Chondrocyte (in vitro differentiated cells): Measurements from ENCODE around the gene PDGFRB. TPM values are rescaled to one million over a fixed set of nuclear protein-coding genes. Genes with fewer than 3 reads are reported as not detected.

Experiments used
- DNase-seq: peaks from one replicate; pipeline ENCODE4 v3.0.0; 2021; ENCODE audit warnings: mixed read lengths, low spot score
- H3K27ac Mint-ChIP-seq: one replicate; pipeline ENCODE4 v1.8.0; 2021; ENCODE audit warnings: mild to moderate bottlenecking, moderate library complexity, mixed read lengths; ENCODE audit not compliant: unreplicated experiment
- H3K27me3 Mint-ChIP-seq: 2 replicates; pipeline ENCODE4 v1.8.0; 2021; ENCODE audit warnings: low read depth, mixed read lengths
- H3K36me3 Mint-ChIP-seq: 2 replicates; pipeline ENCODE4 v1.8.0; 2021; ENCODE audit warnings: low read depth, mixed read lengths
- H3K4me1 Mint-ChIP-seq: 2 replicates; pipeline ENCODE4 v1.8.0; 2021; ENCODE audit warnings: low read depth, mild to moderate bottlenecking, mixed read lengths
- H3K4me3 Mint-ChIP-seq: one replicate; pipeline ENCODE4 v1.8.0; 2021; ENCODE audit warnings: mild to moderate bottlenecking, moderate library complexity, mixed read lengths; ENCODE audit not compliant: unreplicated experiment
- H3K9me3 Mint-ChIP-seq: 2 replicates; pipeline ENCODE4 v1.8.0; 2021; ENCODE audit warnings: low read depth, mixed read lengths
- total RNA-seq: library from RNA; stranded (reverse); gene quantifications from 3 replicates; pipeline ENCODE4 v1.2.1, GENCODE V29; 2021
- TF ChIP-seq, protein P1 (sequence below): fragments of 200-600 bp; sonication (generic); IDR thresholded peaks from 2 replicates; pipeline ENCODE4 v1.5.0; 2021; ENCODE audit warnings: antibody characterized with exemption, mild to moderate bottlenecking, moderate library complexity

PDGFRB gene
- total RNA-seq, 1 donor from 2014 or later = 499 TPM

DNA sequence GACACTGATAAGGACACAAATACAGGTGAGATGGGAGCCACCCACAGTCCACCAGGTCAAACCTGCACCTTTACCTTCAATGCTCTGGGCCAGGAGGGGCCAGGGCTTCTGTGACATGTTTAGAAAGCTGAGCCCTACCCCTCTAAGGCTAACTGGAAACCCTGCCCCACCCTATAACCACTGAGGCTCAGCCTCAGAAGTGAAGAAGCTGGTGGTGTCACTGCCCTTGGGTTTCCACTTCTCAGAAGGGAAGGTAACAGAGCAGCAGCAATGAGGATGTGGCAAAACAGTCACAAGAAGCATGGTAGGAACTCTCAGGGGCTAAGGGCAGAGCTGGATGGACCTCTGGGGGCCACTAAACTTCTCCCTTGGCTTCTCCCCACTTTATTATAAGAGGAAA, 6.0 kb downstream of the PDGFRB start:
- Mint-ChIP-seq H3K4me3 (no peak overlapping the region), H3K4me1 (peaks cover 93% of the 10 kb centered on the region)

DNA sequence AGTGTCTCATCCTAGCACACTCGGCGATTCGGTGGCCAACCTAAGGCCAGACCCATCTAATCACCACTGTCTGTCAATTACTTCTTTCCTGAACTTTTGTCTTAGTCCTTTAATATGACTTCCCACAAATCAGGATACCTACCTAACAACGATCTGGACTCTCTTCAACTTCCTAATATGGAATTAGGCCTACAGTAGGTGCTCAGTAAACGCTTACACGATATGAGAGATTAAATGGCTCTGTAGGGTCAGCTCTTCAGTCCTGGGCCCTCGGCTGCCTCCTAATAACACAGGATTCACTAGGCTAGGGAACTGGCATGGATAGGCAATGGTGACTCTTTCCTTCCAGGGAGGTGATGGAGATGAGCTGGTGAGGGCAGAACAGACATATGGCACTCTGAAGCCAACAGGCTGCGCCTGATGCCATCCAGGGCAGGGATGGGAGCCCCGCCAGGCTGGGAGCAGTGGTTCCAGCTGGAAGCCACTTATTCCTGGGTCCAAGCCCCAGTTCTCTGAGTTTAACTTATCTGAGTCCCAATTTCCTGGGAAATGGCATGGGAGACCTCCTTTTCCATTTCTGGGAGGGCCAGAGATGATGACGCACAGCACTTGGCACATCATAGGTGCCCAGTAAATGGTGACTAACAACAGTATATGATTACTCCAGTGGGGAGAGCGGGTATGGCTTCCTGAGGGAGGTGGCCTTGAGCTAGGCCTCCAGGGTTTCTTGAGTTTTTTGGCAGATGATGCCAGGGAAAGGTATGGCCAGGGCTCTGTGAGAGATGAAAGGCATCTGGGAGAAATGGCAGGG, 7.3 kb downstream of the PDGFRB start:
- Mint-ChIP-seq H3K27ac (peak overlapping the region; percentile 83), H3K4me1 (peaks cover 94% of the 10 kb centered on the region), H3K4me3 (peak overlapping the region; percentile 46), H3K36me3 (peaks cover 22% of the 10 kb centered on the region), H3K9me3 (no peaks in the 10 kb centered on the region), H3K27me3 (no peaks in the 10 kb centered on the region)
- TF ChIP-seq, protein P1, sequence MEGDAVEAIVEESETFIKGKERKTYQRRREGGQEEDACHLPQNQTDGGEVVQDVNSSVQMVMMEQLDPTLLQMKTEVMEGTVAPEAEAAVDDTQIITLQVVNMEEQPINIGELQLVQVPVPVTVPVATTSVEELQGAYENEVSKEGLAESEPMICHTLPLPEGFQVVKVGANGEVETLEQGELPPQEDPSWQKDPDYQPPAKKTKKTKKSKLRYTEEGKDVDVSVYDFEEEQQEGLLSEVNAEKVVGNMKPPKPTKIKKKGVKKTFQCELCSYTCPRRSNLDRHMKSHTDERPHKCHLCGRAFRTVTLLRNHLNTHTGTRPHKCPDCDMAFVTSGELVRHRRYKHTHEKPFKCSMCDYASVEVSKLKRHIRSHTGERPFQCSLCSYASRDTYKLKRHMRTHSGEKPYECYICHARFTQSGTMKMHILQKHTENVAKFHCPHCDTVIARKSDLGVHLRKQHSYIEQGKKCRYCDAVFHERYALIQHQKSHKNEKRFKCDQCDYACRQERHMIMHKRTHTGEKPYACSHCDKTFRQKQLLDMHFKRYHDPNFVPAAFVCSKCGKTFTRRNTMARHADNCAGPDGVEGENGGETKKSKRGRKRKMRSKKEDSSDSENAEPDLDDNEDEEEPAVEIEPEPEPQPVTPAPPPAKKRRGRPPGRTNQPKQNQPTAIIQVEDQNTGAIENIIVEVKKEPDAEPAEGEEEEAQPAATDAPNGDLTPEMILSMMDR = no peak
- no peak for DNase-seq

More for the DNA sequence above, 6.0 kb downstream of the PDGFRB start:
- peaks cover 31% of the 10 kb centered on the region for H3K36me3 Mint-ChIP-seq
- TF ChIP-seq, protein P1 = no peak
- H3K9me3 Mint-ChIP-seq = no peaks in the 10 kb centered on the region
- H3K27me3 Mint-ChIP-seq = no peaks in the 10 kb centered on the region
- peak overlapping the region; percentile 36 for H3K27ac Mint-ChIP-seq
- DNase-seq = no peak

DNA sequence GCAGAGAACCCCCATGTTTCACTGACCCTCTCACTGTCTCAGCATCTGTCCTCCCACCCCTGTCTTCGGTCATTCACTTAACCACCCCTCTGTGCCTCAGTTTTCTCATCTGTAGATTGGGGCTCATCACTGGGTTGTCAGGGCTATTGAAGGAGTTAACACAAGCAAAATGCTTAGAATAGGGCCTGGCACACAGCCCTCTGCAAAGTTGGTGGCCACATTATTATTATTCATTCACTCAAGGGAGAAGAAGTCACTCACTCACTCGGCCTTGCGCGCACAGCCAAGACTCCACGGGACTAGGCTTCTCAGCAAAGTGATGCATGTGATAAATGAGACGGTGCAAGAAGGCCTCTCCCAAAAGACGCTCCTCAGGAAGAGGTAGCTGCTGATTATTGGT, 8.0 kb downstream of the PDGFRB start:
- Mint-ChIP-seq H3K36me3 (peaks cover 20% of the 10 kb centered on the region), H3K27ac (peak overlapping the region; percentile 83), H3K27me3 (no peaks in the 10 kb centered on the region), H3K4me3 (peak overlapping the region; percentile 15), H3K9me3 (no peaks in the 10 kb centered on the region), H3K4me1 (peaks cover 94% of the 10 kb centered on the region)
- TF ChIP-seq, protein P1 = no peak
- DNase-seq = no peak

DNA sequence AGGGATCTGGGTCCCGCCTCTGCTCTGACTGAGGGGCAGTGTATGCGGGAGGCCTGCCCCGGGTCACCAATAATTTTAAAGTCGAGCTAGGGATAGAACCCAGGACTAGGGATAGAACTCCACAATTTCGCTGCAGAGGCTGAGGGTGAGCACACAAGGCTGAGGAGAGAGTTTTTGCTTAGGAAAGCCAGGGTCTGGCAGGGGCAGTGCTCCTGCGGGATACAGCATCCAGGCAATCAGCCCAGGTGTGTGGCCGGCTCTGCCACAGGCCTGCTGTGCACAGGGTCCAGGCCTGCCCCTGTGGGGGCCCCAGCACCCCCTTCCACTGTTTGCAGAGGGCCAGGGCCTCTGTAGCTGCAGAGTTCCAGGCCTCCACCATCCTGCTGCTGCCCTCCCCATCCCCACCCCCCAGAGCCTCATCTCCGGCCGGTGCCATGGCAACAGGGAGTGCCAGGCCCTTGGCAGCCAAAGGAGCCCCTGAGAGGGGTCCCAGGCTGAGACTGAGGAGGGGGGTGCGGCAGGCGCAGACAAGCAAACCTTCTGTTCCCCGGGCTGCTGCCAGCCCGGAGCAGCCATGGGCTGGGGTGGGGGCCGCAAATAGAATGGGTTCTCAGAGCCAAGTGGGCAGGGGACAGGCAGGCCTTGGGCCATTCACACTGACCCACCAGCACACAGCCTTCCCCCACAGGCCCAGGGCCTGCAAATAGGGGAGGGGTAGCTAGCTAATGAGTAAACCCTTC, 8.6 kb downstream of the PDGFRB start:
- peaks cover 93% of the 10 kb centered on the region for H3K4me1 Mint-ChIP-seq
- H3K27ac Mint-ChIP-seq = peak overlapping the region; percentile 100
- H3K27me3 Mint-ChIP-seq = no peaks in the 10 kb centered on the region
- no peak for DNase-seq
- no peak overlapping the region for H3K4me3 Mint-ChIP-seq
- H3K9me3 Mint-ChIP-seq = no peaks in the 10 kb centered on the region
- H3K36me3 Mint-ChIP-seq = peaks cover 17% of the 10 kb centered on the region
- TF ChIP-seq, protein P1 = no peak

DNA sequence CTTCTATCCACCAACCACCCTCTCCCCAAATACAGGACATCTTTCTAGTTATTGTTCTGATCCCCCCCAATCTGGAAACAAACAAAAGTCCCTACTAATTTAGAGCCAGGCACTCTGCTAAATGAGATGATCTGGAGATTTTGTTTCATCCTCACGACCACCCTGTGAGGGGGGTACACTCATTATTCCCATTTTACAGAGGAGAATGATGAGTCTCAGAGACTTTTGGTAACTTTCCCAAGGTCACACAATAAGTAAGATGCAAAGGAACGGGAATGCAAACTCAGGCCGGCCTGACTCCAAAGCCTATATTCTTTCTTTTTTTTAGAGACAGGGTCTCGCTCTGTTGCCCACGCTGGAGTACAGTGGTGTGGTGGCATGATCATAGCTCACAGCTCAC, 9.4 kb downstream of the PDGFRB start:
- H3K27ac Mint-ChIP-seq = peak overlapping the region; percentile 100
- DNase-seq = no peak
- no peak overlapping the region for H3K4me3 Mint-ChIP-seq
- no peaks in the 10 kb centered on the region for H3K27me3 Mint-ChIP-seq
- no peaks in the 10 kb centered on the region for H3K9me3 Mint-ChIP-seq
- H3K4me1 Mint-ChIP-seq = peaks cover 94% of the 10 kb centered on the region
- H3K36me3 Mint-ChIP-seq = peaks cover 21% of the 10 kb centered on the region
- TF ChIP-seq, protein P1 = no peak
